Suprapubic skin (tissue), 4 donors: ENCODE measurements around the gene CPA1. TPM values are rescaled to one million over a fixed set of nuclear protein-coding genes. Genes with fewer than 3 reads are reported as not detected.

Source experiments
- DNase-seq, 2 donors: peaks; one replicate each; pipeline ENCODE4 v3.0.0-alpha.2; 2019; ENCODE audit warnings: low spot score in 2 of 2
- H3K27ac ChIP-seq: fragments of 200-600 bp; sonication (generic); one replicate; pipeline ENCODE4 v1.5.1; 2019
- H3K27me3 ChIP-seq: fragments of 200-600 bp; sonication (generic); one replicate; pipeline ENCODE4 v1.5.1; 2019
- H3K36me3 ChIP-seq: fragments of 200-600 bp; sonication (generic); one replicate; pipeline ENCODE4 v1.5.1; 2019
- H3K4me1 ChIP-seq: fragments of 200-600 bp; sonication (generic); one replicate; pipeline ENCODE4 v1.5.1; 2019
- H3K4me3 ChIP-seq: fragments of 200-600 bp; sonication (generic); one replicate; pipeline ENCODE4 v1.5.1; 2019; ENCODE audit warnings: mild to moderate bottlenecking
- H3K9me3 ChIP-seq: fragments of 200-600 bp; sonication (generic); one replicate; pipeline ENCODE4 v1.5.1; 2019
- CTCF ChIP-seq, 2 donors: fragments of 200-600 bp in 1 of 2; fragments of 450-650 bp in 1 of 2; sonication (generic) in 1 of 2; IDR thresholded peaks; one replicate each; pipeline ENCODE4 v1.5.1; 2016 to 2019; ENCODE audit warnings: antibody characterized with exemption in 2 of 2, mild to moderate bottlenecking in 1 of 2, moderate library complexity in 1 of 2
- EP300 ChIP-seq: sonication (generic); formaldehyde crosslinking; IDR thresholded peaks from one replicate; pipeline ENCODE4 v1.6.1; 2017; ENCODE audit warnings: antibody characterized with exemption
- POLR2A ChIP-seq, 2 donors: fragments of 450-650 bp; IDR thresholded peaks; one replicate each; pipeline ENCODE4 v1.6.1; 2017; ENCODE audit warnings: antibody characterized with exemption in 2 of 2, mild to moderate bottlenecking in 2 of 2, moderate library complexity in 2 of 2
- POLR2AphosphoS5 ChIP-seq, 3 donors: sonication (generic); formaldehyde crosslinking; IDR thresholded peaks; one replicate each; pipeline ENCODE4 v1.6.1; 2017; ENCODE audit warnings: antibody characterized with exemption in 3 of 3
- WGBS: methylation state at CpG from one replicate; pipeline ENCODE4 v1.1.5; 2018; 5-methylcytosine and 5-hydroxymethylcytosine counted together
- total RNA-seq, 4 donors: library from RNA; depleted of rRNA; stranded (reverse); fragments of >200 nt; gene quantifications; one replicate each; pipeline ENCODE4 v1.1.0, GENCODE V29; 2016

The CPA1 gene
- total RNA-seq, 4 donors from 2014 or later: not detected

GRCh38 chr7:130362251-130362816, 18.0 kb upstream of the CPA1 start:
- TF ChIP-seq EP300: no peak
- TF ChIP-seq POLR2AphosphoS5 (IDR thresholded peaks at IDR 0.05): no peak
- no peak for TF ChIP-seq POLR2A (IDR thresholded peaks at IDR 0.05)
- no peak for TF ChIP-seq CTCF (IDR thresholded peaks at IDR 0.05)
- Histone ChIP-seq H3K4me3 (no peak overlapping the region), H3K27me3 (no peaks in the 10 kb centered on the region), H3K36me3 (no peaks in the 10 kb centered on the region), H3K9me3 (peaks cover 3% of the 10 kb centered on the region), H3K27ac (no peak overlapping the region), H3K4me1 (peaks cover 18% of the 10 kb centered on the region)
- 97% methylated on average over 5 of the region's 10 CpGs for WGBS
- DNase-seq: peak in 1 of 2 donors; percentile 50

GRCh38 chr7:130363026-130363847, 17.1 kb upstream of the CPA1 start:
- no peaks in the 10 kb centered on the region for H3K27me3 ChIP-seq
- peak in 1 of 2 donors; percentile 54 for DNase-seq
- no peak for TF ChIP-seq EP300
- TF ChIP-seq CTCF (IDR thresholded peaks at IDR 0.05): no peak
- TF ChIP-seq POLR2AphosphoS5 (IDR thresholded peaks at IDR 0.05): no peak
- no peak for TF ChIP-seq POLR2A (IDR thresholded peaks at IDR 0.05)
- WGBS: 43% methylated on average over 7 of the region's 8 CpGs
- no peaks in the 10 kb centered on the region for H3K36me3 ChIP-seq
- peaks cover 14% of the 10 kb centered on the region for H3K4me1 ChIP-seq
- H3K9me3 ChIP-seq: peaks cover 3% of the 10 kb centered on the region
- no peak overlapping the region for H3K4me3 ChIP-seq
- peak overlapping the region; percentile 56 for H3K27ac ChIP-seq

GRCh38 chr7:130364451-130364850, 15.8 kb upstream of the CPA1 start:
- peak in 1 of 2 donors; percentile 31 for DNase-seq
- TF ChIP-seq POLR2AphosphoS5 (IDR thresholded peaks at IDR 0.05): no peak
- no peak for TF ChIP-seq EP300
- no peak for TF ChIP-seq POLR2A (IDR thresholded peaks at IDR 0.05)
- WGBS: 94% methylated on average over 4 of the region's 4 CpGs

GRCh38 chr7:130365088-130365487, 15.2 kb upstream of the CPA1 start:
- 85% methylated on average over 2 of the region's 2 CpGs for WGBS
- Histone ChIP-seq H3K27me3 (no peaks in the 10 kb centered on the region), H3K4me3 (no peak overlapping the region), H3K9me3 (no peaks in the 10 kb centered on the region), H3K4me1 (peaks cover 30% of the 10 kb centered on the region), H3K36me3 (no peaks in the 10 kb centered on the region), H3K27ac (no peak overlapping the region)
- no peak for TF ChIP-seq POLR2A (IDR thresholded peaks at IDR 0.05)
- no peak for TF ChIP-seq POLR2AphosphoS5 (IDR thresholded peaks at IDR 0.05)
- no peak for TF ChIP-seq CTCF (IDR thresholded peaks at IDR 0.05)
- no peak for TF ChIP-seq EP300
- DNase-seq: peak in 1 of 2 donors; percentile 2

More at GRCh38 chr7:130364451-130364850, 15.8 kb upstream of the CPA1 start:
- no peaks in the 10 kb centered on the region for H3K36me3 ChIP-seq
- no peak overlapping the region for H3K4me3 ChIP-seq
- H3K27me3 ChIP-seq: no peaks in the 10 kb centered on the region
- no peak overlapping the region for H3K27ac ChIP-seq
- peaks cover 24% of the 10 kb centered on the region for H3K4me1 ChIP-seq
- H3K9me3 ChIP-seq: peaks cover 3% of the 10 kb centered on the region

- Histone ChIP-seq H3K9me3 (no peaks in the 10 kb centered on the region), H3K27ac (no peak overlapping the region), H3K36me3 (no peaks in the 10 kb centered on the region), H3K27me3 (no peaks in the 10 kb centered on the region), H3K4me1 (peaks cover 37% of the 10 kb centered on the region), H3K4me3 (no peak overlapping the region)
- peak in 1 of 2 donors; percentile 54 for DNase-seq
- WGBS: 66% methylated on average over 7 of the region's 15 CpGs
- TF ChIP-seq CTCF (IDR thresholded peaks at IDR 0.05): no peak
- no peak for TF ChIP-seq POLR2AphosphoS5 (IDR thresholded peaks at IDR 0.05)
- TF ChIP-seq POLR2A (IDR thresholded peaks at IDR 0.05): no peak
- no peak for TF ChIP-seq EP300
Observed at GRCh38 chr7:130365511-130366441, 14.5 kb upstream of the CPA1 start.
